GM19397 (cell line): ENCODE results near the gene TPM2.

Source experiments
- ATAC-seq: cut with Tn5 transposase; IDR thresholded peaks from one replicate; pipeline ENCODE4 v1.9.1; 2021; ENCODE audit warnings: mild to moderate bottlenecking, moderate library complexity; ENCODE audit not compliant: unreplicated experiment

Gene TPM2

DNA sequence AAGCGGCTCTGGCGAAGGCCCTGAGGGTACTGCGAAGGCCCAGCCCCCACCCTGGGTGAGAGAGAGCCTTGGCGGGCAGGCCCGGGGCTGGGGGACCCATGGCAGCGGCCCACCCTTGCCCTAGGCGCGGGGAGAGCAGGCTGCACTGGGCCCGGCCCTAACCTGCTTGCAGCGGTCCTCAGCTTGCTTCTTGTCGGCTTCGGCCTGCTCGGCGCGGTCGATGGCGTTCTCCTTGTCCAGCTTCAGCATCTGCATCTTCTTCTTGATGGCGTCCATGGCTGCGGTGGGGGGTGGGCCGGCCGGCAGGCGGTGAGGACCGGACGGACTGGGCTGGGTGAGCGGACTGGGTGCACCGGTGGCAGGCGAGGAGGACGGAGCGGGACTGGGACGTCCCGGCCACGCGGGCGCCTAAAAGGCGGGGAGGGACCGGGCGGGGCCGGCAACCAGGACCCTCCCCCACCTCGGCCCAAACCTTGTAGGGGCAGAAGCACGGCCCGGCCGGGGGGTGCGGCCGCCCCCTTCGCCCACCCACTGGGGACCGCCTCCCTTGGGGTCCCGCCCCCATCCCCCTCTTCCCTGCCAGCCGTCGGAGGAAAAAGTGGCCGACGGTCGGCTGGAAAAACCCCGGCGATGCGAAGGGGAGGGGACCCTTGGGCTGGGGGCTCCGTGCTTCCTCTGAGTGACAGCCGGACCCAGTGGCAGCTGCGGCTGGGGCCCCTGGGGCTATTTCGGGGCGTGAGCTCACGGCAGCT, at the start of gene TPM2:
Gene TPM2, minus strand, starts transcription at position 384 of the 752 bp plus-strand sequence. Its CDS starts 108 bp downstream, at position 276.
- no peak for ATAC-seq

DNA sequence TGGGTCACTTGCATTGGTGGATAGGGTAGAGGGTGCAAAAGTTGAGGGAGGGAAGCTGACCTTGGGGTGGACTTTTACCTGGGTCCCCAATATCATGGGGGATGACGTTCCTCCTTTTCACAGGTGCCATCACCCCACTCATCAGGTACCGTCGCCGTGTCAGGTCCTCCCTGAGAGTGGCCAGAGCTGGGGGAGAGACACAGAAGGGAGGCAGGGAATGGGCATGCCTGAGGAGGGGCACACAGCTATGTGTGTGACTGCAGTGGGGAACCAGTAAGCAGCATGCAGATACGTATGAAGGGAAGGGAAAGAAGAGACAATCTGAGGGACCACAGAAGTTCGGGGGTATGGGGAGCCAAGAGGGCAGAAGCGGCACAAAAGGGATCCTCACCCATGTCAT, 49.2 kb upstream of the TPM2 start:
- no peak for ATAC-seq

DNA sequence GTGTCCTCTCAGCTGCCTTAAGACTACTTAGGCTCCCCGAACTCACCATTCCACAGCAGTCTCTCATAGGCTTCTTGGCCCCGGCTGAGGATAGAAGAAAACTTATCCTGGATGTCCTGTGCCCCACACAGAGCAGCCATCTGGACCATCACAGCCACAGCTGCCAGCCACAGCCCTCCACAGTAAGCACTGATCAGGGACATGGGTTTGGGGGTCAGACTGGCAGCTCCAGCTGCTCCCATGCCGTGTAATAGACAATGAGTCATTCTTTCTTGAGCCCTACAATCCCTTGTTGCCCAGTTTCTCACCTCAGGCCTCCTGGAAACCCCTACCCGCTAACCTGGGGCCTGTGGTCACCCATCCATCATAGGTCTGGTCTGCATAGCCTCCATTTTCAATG, 48.5 kb upstream of the TPM2 start:
- ATAC-seq = no peak

DNA sequence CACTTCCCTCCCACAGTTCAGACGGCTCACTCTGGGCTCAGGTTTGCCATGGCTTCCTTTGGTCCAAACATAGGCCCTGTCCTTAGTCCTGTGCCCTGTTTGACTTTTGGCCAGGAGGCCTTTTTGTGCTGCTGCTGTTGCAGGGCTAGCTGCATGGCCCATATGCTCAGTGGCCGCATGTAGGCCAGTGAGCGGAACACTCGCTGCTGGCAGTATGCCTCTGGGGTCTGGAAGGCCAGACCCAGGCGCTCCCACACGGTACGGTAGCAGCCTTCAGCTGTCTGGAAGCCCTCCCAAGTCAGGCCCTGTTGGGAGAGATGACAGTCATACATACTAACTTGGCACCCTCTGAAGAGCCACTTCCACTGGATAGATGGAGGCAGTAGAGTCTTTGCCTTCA, 47.4 kb upstream of the TPM2 start:
- ATAC-seq = no peak

DNA sequence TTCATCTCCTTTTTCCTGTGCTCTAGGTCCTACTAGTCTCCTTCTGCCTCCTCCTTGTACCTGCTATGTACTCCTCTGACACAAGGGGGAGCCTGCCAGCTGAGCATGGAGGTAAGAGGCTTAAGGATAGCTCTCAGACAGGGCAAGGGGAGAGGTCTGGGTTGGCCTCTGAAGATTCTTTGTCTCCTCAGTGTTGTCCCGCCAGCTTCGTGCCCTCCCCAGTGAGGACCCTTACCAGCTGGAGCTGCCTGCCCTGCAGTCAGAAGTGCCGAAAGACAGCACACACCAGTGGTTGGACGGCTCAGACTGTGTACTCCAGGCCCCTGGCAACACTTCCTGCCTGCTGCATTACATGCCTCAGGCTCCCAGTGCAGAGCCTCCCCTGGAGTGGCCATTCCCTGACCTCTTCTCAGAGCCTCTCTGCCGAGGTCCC, 46.5 kb upstream of the TPM2 start:
- no peak for ATAC-seq

DNA sequence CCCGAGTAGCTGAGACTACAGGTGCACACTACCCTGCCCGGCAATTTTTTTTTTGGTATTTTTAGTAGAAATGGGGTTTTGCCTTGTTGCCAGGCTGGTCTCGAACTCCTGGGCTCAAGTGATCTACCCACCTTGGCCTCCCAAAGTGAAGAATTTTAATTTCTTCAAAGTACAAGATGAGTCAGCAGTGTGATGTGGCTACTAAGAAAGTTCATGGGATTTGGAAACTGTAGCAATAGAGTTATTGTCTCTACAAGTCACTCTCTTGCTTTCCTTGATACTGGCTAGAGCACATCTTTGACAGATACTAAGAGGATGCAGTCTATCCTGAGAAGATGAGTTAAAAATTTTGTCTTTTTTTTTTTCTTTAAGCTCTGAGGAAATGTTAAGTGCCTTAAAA, 44.4 kb upstream of the TPM2 start:
- no peak for ATAC-seq

DNA sequence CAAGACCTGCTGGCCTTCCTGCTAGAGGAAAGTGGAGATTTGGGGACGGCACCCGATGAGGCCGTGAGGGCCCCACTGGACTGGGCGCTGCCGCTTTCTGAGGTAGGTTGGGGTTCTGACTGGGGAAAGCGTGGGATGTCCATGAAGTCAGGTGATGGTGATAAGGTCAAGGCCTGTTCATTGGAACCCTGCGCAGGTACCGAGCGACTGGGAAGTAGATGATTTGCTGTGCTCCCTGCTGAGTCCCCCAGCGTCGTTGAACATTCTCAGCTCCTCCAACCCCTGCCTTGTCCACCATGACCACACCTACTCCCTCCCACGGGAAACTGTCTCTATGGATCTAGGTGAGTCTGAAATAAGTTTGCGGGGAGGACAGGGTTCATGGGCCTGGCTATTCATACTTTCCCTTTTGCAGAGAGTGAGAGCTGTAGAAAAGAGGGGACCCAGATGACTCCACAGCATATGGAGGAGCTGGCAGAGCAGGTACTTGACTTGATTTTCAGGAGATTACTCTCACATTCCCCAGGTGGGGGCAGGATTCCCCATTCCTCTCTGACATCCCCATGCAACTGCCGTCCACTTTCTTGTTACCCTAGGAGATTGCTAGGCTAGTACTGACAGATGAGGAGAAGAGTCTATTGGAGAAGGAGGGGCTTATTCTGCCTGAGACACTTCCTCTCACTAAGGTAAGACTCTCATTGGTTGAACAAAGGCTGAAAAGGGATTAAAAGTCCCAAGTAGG, 43.2 kb upstream of the TPM2 start:
- ATAC-seq = no peak

DNA sequence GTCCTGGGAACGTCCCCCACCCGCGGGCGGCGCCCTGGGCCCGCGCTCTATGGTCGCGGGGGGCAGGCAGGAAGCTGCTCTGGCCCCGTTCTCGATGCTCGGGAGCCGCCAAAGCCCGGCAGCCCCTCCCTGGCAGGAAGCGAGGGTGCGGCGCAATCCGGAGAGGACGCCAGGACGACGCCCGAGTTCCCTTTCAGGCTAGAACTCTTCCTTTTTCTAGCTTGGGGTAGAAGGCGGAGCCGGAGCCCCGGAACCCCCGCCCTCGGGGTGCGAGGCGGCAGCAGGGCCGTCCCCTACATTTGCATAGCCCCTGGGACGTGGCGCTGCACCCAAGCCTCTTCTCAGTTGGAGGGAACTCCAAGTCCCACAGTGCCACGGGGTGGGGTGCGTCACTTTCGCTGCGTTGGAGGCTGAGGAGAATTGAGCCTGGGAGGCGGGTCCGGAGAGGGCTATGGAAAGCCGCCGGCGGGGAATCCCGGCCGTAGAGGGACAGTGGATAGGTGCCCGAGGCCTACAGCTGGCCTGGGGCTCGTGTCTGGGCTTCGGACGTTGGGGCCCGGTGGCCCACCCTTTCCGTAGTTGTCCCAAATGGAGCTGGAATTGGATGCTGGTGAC, 42.6 kb upstream of the TPM2 start, which contains the start of the genes CREB3 and TLN1:
Gene CREB3, plus strand, starts transcription at position 482 of the 615 bp plus-strand sequence. Its CDS starts 107 bp downstream, at position 589.
Gene TLN1, minus strand, starts transcription at position 11 of the 615 bp plus-strand sequence. CDS start 6,501 bp downstream, outside the sequence.
- peak; percentile 78 for ATAC-seq

DNA sequence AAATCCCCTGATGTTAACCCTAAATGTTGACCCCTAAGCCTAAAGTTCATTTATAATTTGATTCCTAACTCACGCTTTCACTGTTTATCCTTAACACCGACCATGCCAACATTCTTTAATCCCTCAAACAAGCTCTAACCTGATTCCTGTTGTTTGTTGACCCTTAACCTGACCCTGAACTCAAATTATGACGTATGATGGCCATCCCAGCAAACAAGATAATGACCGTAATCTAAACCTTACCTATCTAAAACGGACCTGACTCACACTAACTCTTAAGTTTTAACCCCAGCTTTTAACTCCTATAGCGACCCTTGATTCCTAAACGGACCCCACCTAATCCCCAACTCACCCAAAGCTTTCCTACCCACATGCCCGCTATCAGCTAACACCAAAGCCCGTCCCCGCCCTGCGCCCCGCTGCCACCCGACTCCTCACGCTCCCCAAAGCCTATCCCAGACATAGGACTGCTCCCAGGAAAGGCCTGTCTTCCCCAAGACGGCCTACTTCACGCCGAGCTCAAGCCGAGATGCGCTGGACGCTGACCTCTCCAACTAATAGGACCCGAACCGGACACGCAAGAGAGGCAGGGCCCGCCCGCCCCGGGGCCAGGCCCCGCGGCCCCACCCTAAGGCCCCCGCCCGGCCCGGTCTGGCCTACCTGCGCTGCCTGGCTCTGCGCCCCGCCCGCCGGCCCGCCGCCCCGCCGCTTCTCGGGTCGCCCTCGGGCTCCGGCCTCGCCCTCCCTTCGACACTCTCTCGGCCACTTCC, 41.9 kb upstream of the TPM2 start:
- peak; percentile 0 for ATAC-seq

DNA sequence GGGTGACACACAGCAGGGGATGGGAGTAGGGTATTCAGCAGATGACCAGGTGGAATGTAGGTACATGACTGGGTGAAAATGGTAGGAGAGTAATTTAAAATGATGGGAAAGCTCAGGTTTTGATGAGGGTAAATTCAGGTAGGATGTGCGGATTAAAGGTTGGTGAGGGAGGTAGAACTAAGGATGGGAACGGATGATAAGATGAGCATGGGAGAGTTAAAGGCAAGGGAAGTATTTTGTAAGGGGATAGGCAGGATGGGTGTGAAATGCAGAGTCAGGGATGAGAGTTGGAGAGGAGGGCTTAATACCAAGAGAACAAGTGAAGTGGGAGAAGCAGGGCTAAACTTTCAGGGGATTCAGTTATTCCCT, 40.7 kb upstream of the TPM2 start:
- no peak for ATAC-seq

DNA sequence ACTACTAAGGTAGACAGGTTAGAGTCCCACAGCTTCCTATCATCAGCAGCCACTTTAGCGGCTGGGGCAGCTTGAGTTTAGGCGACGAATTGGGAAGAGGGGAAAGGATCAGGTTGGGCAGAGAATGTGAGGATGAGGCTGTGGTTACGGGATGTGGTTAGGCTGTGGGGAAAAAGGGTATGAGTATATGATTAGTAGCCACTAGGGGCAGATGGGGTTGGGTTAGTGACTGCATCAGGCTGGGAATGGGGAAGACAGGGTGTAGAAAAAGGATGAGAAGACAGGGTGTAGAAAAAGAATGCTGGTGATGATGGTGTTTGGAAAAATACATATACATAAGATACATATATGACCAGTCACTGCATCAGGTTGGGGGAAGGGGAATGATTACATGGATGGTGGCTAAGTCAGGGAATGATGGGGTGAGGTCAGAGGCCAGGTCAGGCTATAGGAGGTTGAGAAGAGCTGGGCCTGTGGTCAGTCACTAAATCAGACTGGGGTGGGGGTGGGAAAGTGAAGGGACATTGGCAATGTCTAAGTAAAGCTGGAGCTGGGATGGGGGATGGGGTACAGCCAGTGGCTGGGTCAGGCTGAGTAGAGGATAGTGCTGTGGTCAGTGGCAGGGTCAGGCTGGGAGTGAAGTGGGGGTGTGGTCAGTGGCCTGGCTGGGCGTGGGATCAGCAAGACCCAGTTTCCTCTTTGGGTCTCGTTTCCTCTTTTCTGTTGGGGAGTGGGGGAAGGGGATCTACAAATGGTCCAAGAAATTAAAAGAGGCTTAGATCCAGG, 40.2 kb upstream of the TPM2 start:
- no peak for ATAC-seq

DNA sequence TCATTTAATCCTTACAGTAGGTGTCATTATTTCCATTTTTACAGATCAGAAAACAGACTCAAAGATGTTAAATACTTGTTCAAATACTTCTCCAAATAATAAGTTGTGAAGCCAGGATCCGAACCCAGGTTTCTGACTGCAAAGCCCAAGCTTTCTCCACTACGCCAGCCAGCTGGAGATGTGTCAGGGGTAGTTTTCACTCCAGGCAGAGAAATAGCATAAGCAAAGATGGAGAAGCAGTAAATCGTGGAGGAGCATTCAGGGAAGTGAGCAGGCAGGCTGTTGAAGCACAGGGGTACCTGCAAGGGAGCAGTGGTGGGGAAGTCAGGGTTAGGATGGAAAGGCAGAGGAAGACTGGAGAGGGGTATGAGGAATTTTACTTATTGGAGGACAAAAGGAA, 39.4 kb upstream of the TPM2 start:
- no peak for ATAC-seq

DNA sequence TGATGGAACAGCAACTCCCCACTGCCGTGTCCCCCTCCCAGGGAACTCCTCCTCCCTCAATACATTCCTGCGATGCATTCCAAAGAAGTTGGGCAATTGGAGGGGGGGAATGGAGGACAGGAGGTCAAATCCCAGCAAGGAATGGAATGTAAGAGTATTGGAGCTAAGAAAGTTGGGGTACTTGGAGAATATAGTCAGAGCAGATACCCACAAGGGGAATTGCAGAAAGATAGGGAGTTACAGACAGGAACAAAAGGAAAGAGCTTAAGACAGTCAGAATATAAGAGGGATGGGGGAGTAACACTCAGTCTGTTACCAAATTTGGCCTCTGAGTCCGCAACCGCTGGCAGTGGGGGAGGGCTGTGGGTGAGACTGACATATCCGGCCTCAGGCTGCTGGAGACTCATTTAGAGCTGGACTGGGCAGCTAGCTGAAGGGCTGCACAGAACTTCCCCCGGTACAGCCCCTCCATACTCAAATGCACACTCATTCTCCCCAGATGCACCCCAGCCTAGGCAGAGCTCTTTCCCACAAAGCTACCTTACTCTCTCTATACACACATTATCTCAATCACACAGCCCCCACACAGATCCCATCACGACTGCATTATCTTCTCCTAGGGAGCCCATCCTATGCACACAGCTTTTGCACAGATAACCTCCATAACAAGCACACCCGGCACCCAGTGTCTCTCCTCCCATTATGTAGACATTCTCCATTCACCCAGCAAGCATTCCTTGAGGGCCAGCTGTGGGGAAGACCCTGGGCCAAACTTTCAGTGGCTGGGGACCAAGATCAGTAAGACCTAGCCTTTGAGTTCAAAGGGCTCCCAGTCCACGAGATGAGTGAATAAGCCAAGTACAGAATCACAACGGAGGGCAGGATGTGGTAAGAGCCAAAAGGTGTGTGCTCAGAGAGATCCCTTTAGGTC, 38.6 kb upstream of the TPM2 start:
- ATAC-seq = no peak

DNA sequence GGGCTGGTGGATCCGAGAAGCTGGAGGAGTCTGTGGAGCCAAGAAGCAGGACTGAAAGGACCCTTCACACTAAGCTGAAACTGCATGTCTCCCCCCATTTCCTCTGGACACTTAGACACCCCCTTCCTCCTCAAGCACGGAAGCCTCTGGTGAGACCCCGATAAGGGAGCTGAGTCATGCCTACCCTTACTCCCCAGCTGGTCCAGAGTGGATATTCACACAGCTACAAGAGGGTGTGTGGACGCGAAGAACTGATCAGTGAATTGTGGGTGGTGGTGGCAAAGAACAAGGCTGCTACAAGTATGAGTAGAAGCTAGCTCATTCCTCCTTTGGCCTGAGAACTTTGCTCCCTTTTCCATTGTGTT, 37.9 kb upstream of the TPM2 start:
- ATAC-seq = no peak

DNA sequence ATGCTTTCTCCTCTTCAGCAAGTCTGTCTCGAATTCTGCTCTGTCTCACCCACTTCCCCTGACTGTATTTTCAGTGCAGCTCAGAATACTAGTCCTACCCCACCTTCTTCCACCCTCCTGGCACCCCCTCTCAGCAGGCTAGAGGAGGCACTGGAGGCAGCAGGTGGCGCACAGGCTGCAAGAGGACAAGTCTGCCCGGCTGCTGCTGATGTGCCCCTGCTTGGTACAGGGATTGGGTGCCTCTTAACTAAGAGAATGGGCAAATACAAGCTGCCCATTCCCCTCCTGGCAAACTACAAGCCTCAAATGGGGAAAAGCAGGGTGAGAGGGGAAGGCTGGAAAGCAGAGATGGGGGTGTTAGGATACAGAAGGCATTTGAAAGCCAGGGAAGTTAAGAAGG, 37.2 kb upstream of the TPM2 start:
- peak; percentile 42 for ATAC-seq

DNA sequence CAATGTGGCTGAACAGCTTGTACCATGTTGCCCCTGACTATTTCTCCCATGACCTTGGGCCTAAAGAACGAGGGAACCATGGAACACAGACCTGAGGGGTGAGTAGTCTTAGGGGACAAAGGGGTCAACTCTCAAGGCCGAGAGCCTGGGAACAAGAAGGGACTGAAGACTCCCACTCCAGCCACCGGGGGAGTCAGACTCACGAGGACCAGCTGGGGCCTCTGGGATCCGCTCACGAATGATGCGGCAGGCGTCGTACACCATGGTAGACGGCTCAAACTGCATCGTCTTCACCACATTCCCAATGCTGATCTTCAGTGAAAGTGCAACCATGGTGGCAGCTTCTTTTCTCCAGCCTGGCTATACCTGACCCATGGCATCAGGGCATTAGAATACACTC, 35.6 kb upstream of the TPM2 start:
- ATAC-seq = no peak

DNA sequence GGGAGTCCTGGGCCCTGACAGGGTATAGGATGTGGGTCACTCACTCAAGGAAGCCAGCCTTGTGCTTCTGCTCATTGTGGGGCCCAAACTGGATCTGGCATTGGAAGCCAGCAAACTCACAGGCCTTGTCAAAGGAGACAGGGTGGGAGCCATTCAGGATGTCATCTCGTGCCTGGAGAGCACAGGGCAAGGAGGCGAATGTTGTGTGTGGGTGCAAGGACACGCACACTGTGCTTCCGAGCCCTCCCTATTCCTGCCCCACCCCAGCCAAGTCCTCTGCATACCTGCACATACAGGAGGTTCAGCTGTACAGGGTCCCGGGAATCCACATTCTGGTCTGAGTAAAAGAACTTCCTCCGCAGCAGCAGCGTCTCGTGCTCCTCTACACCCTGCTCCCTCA, 34.2 kb upstream of the TPM2 start:
- ATAC-seq = no peak

DNA sequence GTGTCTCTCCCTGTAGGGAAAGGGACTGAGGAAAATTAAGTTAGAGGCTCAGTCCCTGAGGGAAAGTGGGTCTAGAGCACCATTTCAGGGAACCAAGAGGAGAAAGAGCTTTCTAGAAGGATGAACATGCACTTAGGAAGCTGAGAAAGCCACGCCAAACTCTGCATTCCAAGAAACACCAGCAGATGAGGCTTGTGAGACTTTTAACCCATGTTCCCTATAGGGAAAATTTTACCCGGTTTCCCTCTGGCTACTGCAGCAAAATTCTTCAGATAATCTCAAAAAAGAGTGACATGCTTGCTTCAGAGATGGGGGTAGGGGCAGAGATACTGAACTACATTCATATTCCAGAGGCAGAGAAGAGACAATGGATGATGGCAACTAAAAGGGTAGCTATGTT, 33.7 kb upstream of the TPM2 start:
- ATAC-seq = no peak

DNA sequence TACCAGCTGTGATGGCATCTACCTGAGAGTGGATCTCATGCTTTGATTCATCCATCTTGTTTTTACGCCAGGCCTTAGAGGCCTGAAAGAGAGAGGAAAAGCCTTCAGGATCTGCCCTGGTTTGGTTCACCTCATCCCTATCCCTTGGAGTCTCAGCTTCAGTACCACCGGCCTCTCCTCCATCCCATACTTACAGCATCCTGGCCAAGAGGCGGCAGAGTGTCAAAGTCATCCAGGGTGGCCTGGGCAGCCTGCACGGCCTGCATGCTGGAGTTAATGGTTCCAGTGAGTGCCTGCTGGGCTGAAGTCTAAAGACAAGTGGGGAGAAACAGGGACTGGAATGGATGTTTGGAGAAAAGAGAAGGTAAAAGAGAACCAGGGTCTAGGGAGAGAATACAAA, 29.8 kb upstream of the TPM2 start:
- no peak for ATAC-seq
